ENCODE measurements around the gene CEP41.
"Not testable (repeated sequence)": the region's sequence is repeated elsewhere in the genome, so short reads cannot be mapped to it uniquely, and the experiment has no call there.

Gene CEP41

GRCh38 chr7:130461272-130461671, 20.5 kb upstream of the CEP41 start:
- DNase-seq (ENCODE audit: low read depth), result no peak

DNA sequence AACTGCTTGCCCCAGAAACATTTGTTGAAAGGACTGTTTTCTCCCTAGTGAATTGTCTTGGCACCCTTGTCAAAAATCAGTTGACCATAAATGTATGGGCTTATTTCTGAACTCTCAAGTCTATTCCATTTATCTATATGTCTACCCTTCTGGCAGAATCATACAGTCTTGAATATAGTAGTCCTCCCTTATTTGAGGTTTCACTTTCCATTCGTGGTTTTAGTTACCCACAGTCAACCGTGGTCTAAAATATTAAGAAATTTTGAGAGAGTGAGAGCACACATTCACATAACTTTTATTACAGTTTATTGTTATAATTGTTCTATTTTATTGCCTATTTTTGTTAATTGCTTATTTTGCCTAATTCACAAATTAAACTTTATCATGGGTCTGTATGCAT, 17.4 kb upstream of the CEP41 start:
- no peak for DNase-seq (ENCODE audit: low read depth)

DNA sequence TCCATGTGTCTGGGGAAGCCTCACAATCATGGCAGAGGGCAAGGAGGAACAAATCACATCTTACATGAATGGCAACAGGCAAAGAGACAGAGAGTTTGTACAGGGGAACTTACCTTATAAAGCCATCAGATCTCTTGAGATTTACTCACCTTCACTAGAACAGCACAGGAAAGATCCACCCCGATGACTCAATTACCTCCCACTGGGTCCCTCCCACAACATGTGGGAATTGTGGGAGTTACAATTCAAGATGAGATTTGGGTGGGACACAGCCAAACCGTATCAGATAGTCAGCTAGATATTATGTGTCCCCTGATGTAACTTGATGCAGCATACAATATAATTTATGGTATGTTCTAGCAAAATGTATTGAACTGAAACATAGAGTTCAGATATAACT, 14.1 kb upstream of the CEP41 start:
- DNase-seq (ENCODE audit: low read depth), result no peak

DNA sequence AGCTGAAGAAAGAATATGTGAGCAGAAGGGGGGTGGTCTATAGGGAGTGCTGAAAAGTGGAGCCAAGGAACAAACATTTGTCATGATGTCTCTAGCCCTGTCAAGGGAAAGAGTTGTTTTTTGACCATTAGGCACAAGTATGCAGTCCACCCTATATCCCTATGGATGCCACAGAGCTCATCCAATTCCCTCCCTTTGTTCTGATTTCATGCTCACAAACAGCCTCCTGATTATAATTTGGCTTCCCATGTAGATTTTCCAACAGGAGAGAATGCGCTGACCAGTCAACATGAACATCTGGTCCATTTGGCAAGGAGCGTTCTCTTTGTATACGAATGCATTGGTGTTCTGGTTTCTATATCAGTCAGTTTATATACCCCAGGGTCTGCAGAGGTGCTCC, 12.1 kb upstream of the CEP41 start:
- DNase-seq (ENCODE audit: low read depth), result no peak

DNA sequence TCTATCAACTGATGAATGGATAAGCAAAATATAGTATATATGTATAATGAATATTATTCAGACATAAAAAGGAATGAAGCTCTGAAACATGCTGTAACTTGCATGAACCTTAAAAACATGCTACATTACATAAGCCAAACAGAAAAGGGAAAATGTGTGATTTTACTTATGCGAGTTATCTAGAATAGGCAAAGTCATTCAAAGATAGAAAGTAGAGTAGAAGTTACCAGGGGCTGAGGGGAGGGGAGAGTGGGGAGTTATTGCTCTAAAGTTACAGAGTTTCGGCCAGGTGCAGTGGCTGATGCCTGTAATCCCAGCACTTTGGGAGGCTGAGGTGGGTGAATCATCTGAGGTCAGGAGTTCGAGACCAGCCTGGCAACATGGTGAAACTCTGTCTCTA, 10.5 kb upstream of the CEP41 start:
- DNase-seq (ENCODE audit: low read depth), result not testable (repeated sequence)

- no peak for DNase-seq (ENCODE audit: low read depth)
These were observed 5.4 kb upstream of the CEP41 start for GRCh38 chr7:130446259-130446658.

DNA sequence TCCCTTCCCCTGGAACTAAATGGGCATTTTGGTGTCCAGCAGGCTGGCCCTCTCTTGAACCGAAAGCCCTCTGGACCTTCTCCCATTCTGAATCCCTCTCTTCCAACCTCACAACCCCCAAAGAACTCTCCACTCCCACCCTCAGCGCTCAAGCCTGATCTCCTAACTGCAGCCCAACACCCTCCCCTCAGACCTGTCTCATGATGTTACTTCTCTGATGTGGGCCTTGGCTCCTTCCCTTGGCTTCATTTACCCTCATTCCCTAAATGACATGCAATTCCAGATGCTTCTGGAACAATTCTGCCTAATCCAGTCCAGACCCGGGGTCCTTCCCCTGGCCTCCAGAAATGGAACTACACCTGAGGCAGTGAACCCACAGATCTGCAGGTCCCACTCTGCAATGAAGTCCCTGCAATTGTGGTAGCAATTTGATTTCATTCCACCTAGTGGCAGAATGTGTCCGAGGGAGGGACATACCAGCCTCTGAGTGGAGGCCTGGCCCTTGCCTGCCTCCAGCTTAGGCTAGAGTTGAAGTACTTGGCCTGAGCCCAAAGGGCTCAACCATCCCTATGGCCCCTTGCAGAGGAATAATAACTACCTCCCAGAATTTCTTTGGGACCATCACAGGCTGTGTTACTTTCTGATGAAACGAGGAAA, 4.1 kb upstream of the CEP41 start:
- no peak for DNase-seq (ENCODE audit: low read depth)

DNA sequence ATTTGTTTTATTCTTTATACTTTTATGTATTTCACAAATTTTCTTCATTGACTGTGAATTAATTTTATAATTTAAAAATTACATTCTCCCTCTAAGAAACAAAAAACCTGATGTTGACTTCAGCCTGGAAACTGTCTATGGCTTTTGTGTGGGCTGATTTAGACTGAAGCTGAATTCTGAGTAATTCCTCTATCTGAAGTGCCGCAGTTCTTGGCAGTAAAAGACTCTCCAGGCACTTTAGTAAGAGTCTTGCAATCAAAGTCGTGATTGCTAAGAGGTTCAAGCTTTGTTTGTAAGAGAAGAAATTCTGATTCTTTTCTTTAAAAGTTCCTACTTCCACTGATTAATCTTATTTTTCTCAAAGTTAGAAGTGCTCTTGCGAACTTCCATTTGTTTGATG, 3.4 kb upstream of the CEP41 start:
- no peak for DNase-seq (ENCODE audit: low read depth)

GRCh38 chr7:130442601-130443000, 1.8 kb upstream of the CEP41 start:
- no peak for DNase-seq (ENCODE audit: low read depth)

DNA sequence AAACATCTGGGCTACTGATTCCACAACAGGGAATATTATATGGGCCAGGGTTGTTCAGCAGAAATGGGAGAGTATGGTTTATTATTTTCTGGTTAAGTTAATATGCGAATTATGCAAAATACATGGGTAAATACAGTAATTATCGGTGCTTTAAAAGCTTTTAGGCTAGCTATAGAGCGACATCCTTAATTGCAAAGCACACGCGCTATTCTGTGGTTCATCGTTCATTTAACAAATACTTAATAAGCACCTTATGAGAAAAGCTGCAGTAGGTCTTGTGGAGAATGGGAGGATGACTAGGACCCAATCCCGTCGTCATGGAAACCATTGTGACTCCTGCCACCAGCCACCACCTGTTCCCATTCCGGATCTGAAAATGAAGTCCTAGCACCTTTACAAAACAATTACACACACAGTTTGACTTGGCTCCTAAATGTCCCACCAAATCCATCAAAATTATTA, 623 bp upstream of the CEP41 start:
- DNase-seq (ENCODE audit: low read depth), result no peak

GRCh38 chr7:130436253-130436652, 4.6 kb downstream of the CEP41 start:
- no peak for DNase-seq (ENCODE audit: low read depth)

GRCh38 chr7:130435311-130435854, 5.4 kb downstream of the CEP41 start:
- DNase-seq (ENCODE audit: low read depth), result no peak

DNA sequence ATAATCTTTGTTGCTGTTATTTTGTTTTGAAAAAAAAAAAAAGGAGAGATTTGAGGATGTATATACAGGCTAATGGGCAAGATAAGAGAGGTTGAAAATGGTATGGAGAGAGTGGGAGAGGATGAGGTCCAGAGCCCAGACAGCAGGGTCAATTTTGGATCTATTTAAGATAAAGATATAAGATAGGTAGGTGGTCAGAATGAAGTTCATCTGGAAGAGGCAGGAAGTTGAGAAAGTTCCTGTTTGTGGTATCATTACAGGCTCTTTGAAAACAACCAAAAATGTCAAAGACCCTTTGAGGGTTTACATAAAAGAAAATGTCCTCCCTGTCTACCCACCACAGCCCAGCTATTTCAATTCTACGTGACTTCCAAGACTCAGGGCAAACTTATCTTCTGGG, 7.5 kb downstream of the CEP41 start:
- no peak for DNase-seq (ENCODE audit: low read depth)

GRCh38 chr7:130432886-130433285, 7.9 kb downstream of the CEP41 start:
- DNase-seq (ENCODE audit: low read depth), result no peak

DNA sequence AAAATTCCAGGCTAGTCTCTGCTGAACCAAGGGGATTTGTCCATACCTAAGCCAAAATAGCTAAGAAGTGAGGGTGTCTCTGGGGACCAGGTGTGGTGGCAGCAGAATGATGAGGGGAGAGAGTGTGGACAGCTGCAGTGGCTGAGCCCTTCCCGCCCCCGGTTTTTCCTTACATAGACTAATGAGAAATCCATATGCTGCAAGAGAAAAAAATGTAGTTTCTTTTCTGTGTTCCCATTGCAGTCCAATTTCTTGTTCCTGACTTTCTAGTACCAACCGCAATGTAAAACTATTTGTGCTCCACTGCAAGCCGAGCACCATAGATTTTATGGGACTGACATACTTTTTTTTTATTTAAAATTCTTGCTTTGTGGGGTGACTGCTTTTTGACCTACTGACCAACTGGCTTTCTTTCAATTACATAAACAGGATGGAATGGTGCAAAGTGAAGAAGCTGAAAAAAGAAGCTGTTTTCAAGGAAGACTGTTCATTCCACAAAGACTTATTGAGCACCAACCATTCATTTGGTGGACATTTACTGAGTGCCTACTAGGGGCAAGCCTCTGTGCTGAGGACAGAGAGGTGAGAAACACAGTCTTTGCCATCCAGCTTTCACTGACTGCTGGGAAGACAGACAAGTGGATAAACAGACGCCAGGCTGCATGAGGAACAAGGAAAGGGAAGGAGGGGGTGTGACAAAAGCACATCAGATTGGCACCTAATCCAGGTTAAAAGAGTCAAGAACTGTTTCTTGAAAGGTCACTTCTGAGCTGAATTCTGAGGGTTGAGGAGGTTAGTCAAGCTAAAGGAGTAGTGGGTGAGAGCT, 9.8 kb downstream of the CEP41 start:
- DNase-seq (ENCODE audit: low read depth), result no peak

DNA sequence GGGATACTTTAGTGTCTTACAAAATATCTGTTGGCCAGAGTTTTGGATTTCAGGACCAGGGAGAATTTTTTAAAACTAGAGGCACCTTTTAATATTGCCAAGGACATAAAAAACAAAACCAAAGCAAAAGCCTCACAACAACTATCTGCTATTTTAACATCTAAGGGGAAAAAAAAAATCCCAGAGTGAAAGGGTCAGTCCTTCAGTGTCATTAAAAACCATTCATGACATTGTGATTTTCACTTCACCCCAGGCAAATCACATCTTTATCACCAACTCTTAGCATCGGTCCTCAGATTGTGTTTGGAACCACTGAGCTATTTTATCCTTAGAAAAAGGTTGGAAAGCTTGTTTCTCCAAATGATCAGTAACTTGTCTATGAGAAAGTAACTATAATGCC, 10.7 kb downstream of the CEP41 start:
- no peak for DNase-seq (ENCODE audit: low read depth)

DNA sequence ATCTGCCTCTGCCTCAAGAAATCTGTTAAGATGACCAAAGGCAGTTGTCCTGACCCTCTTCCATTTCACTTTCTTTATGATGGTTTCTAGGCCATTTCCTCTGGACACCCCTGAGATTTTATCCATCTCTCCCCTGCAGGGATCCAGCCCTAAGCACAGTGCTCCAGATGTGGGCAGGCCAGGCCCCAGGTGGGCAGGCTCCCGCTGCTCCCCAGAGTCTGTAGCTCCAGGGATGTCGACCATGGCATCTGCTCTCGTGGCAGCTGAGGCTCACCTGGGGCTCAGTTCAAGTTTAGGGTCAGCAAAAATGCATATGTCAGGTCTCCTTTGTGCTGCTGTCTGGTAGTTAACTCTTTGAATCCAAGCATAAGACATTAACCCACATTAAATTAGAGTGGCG, 11.8 kb downstream of the CEP41 start:
- DNase-seq (ENCODE audit: low read depth), result no peak

DNA sequence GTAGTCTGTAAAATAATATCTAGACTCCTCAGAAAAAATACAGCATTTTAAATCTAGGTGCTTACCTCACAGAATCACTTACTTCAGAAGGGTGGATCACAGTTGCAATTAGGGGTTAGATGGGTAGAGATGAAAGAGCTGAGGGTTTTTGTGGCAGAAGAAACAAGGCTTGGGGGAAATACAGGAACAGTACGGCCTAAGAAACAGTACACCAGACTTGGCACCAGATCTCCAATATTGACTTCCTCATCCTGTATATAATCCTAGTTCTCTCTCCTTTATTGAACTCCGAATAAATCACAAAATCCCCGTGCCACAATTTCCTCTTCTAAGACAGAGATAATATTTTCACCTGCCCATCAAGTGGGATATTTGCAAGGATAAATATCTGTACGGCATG, 14.3 kb downstream of the CEP41 start:
- DNase-seq (ENCODE audit: low read depth), result no peak

DNA sequence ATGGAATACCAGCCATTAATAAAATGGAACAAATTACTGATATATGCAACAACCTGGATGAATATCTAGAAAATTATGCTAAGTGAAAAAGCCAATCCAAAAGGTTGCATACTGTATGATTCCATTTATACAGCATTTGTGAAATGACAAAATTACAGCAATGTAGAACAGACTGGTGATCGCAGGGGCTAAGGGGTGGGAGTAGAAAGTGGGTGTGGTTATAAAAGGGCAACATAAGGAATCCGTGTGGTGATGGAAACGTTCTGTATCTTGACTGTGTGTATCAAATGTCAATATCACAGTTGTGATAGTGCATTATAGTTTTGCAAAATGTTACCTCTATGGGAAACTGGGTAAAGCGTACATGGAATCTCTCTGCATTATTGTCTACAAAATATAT, 15.0 kb downstream of the CEP41 start:
- no peak for DNase-seq (ENCODE audit: low read depth)

DNA sequence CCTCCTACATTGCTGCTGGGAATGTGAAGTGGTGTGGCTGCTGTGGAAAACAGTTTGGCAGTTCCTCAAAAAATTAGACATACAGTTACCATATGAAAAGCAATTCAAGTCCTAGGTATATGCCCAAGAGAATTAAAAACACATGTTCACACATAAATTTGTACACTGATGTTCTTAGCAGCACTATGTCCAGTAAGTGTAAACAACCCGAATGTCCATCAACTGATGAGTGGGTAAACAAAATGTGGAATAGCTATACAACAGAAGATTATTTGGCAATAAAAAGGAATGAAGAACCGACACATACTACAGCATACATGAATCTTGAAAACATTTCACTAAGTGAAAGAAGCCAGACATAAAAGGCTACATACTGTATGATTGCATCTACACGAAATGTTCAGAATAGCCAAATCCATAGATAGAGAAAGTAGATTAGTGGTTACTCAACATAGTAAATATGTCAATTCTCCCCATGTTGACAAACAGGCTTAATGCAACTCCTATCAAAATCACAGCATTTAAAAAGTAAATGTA, 17.2 kb downstream of the CEP41 start:
- DNase-seq (ENCODE audit: low read depth), result no peak

DNA sequence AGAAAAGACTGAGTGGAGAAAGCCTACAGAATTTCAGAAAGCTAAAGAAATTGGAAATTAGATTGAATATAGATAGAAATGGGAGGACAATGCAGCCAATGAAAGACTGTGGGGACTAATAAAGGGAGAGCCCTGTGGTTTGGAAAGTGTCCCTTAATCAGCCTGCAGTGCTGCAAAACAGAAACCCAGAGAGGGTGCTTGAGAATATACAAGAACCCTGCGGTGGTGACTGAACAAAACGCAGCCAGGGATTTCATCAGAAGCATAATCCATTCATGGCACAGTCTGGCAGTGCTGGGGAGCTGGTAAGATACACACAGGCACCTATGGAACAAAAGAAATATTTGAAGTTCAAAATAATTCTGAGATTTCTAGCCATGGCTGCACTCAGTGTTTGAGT, 19.1 kb downstream of the CEP41 start:
- DNase-seq (ENCODE audit: low read depth), result no peak

DNA sequence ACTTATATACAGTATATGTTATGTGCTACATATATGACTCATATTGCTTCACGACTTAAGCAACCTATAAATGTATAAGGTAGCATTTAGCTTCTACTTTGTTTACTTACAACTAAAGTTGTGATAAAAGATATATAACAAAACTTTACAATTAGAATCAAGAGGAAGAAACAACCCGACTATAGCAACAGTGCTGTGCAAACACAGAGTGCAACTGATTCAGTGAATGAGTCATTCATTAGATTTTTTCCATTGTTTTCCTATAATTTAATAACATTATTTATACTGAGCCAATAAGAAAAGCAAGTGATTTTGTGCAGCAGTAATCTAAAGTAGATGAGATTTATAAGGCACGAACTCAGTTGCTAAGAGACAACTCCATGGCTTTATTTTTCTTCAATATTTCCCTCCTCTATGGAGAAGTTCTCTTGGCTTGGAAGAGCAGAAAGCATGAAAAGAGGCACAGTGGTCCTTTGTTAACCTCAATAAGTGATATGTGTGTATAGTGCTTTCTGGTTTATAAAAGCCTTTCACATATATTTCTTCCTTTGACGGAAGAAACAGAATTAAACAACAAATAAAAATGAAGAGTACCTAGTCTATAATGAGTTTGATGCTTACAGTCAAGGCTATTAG, 19.8 kb downstream of the CEP41 start:
- no peak for DNase-seq (ENCODE audit: low read depth)

DNA sequence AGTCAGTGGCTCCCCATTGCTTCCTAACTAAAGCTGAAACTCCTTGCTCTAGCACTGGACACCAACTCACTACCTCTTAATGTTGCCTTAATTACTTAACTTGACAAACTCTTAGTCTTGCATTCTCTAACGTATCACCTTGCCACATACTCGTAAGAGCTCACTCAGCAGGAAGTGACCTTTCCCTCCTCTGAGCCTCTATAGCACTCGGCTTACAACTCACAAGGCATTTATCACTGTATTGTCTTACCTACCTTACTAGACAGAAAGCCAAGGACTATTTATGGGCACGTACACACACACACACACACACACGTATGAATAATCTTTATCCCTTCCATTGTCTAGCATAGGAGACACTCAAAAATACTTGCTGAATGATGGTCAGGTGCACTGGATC, 21.2 kb downstream of the CEP41 start:
- no peak for DNase-seq (ENCODE audit: low read depth)

Measured in activated T-helper 9 cell treated with anti-CD3 and anti-CD28 coated beads, Interleukin-2, amount 50 U/mL, for 16 hours (primary cell).